ENCODE results near the gene TMEM167A.
A peak's percentile ranks its signal among the peaks of the same experiment; 100 is the strongest.

The TMEM167A gene

DNA sequence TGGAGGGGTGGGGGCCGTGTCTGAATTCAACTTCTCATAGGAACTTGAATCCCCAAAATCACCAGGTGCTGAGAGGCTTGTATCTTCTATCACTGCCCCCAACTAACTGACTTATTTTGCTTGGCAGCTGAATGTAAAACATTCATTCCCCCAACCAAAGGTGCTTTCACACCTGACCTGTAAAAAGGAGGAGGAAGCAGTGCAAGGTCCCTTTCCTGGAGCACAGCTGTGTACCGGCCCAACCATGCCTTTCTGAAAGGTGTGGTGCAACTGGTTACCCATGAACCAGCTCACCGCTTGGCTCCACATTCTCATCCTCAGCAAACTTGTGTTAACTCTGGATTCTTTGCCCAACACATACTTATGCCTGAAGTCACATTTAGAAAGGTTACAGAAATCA is 34.7 kb downstream of the TMEM167A start:
- H3K9me3 ChIP-seq (ENCODE audit: severe bottlenecking) = no peaks in the 10 kb centered on the region
- no peaks in the 10 kb centered on the region for H3K27me3 ChIP-seq (ENCODE audit: insufficient read depth, poor library complexity, severe bottlenecking)
- TF ChIP-seq, protein P1, sequence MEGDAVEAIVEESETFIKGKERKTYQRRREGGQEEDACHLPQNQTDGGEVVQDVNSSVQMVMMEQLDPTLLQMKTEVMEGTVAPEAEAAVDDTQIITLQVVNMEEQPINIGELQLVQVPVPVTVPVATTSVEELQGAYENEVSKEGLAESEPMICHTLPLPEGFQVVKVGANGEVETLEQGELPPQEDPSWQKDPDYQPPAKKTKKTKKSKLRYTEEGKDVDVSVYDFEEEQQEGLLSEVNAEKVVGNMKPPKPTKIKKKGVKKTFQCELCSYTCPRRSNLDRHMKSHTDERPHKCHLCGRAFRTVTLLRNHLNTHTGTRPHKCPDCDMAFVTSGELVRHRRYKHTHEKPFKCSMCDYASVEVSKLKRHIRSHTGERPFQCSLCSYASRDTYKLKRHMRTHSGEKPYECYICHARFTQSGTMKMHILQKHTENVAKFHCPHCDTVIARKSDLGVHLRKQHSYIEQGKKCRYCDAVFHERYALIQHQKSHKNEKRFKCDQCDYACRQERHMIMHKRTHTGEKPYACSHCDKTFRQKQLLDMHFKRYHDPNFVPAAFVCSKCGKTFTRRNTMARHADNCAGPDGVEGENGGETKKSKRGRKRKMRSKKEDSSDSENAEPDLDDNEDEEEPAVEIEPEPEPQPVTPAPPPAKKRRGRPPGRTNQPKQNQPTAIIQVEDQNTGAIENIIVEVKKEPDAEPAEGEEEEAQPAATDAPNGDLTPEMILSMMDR (IDR thresholded peaks at IDR 0.05; ENCODE audit: poor library complexity, severe bottlenecking) = no peak
- ATAC-seq (ENCODE audit: low read depth) (no peak), DNase-seq (ENCODE audit: low spot score) (no peak)
- no peak overlapping the region for H3K4me3 ChIP-seq (ENCODE audit: severe bottlenecking)
- no peak overlapping the region for H3K27ac ChIP-seq (ENCODE audit: poor library complexity, severe bottlenecking)
- no peaks in the 10 kb centered on the region for H3K36me3 ChIP-seq (ENCODE audit: low read depth)
- no peaks in the 10 kb centered on the region for H3K4me1 ChIP-seq (ENCODE audit: insufficient read depth, poor library complexity, severe bottlenecking)

- ATAC-seq (ENCODE audit: low read depth) (no peak), DNase-seq (ENCODE audit: low spot score) (no peak)
- TF ChIP-seq, protein P1 (IDR thresholded peaks at IDR 0.05; ENCODE audit: poor library complexity, severe bottlenecking) = no peak
- H3K4me1 ChIP-seq (ENCODE audit: insufficient read depth, poor library complexity, severe bottlenecking) = no peaks in the 10 kb centered on the region
- H3K27ac ChIP-seq (ENCODE audit: poor library complexity, severe bottlenecking) = no peak overlapping the region
- H3K27me3 ChIP-seq (ENCODE audit: insufficient read depth, poor library complexity, severe bottlenecking) = no peaks in the 10 kb centered on the region
- H3K36me3 ChIP-seq (ENCODE audit: low read depth) = no peaks in the 10 kb centered on the region
- no peak overlapping the region for H3K4me3 ChIP-seq (ENCODE audit: severe bottlenecking)
- H3K9me3 ChIP-seq (ENCODE audit: severe bottlenecking) = no peaks in the 10 kb centered on the region
These were observed 38.3 kb downstream of the TMEM167A start for GRCh38 chr5:83038924-83039323.

DNA sequence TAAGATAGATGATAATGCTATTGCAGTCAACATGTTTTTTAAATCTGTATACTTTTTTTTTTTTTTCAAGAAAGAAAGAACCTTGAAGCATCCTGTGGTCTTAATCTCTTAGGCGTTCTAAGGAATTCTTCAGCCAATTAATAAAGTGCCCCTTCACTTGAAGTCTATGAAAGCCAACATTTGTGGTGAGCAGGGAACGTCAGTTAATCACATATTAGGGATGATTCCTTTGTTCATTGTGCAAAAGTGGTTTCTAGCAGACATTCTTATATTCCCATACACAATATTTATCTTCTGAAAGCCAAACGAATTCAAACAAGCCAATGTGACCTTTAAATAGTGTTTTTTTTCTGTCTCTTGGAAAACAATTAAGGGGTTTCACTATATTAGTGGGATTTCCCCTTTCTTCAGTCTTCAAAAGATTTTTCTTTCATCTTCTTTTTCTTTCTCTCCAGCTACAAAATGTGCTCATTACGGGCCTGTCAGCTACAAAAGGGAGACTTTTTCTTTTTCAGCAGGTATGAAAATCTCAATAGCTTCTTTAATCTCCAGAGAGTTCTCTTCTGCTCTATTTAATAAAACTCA is 40.1 kb downstream of the TMEM167A start:
- no peaks in the 10 kb centered on the region for H3K27me3 ChIP-seq (ENCODE audit: insufficient read depth, poor library complexity, severe bottlenecking)
- TF ChIP-seq, protein P1 (IDR thresholded peaks at IDR 0.05; ENCODE audit: poor library complexity, severe bottlenecking) = no peak
- H3K4me1 ChIP-seq (ENCODE audit: insufficient read depth, poor library complexity, severe bottlenecking) = no peaks in the 10 kb centered on the region
- H3K9me3 ChIP-seq (ENCODE audit: severe bottlenecking) = no peaks in the 10 kb centered on the region
- DNase-seq (ENCODE audit: low spot score) (no peak), ATAC-seq (ENCODE audit: low read depth) (no peak)
- no peak overlapping the region for H3K27ac ChIP-seq (ENCODE audit: poor library complexity, severe bottlenecking)
- H3K4me3 ChIP-seq (ENCODE audit: severe bottlenecking) = no peak overlapping the region
- no peaks in the 10 kb centered on the region for H3K36me3 ChIP-seq (ENCODE audit: low read depth)

DNA sequence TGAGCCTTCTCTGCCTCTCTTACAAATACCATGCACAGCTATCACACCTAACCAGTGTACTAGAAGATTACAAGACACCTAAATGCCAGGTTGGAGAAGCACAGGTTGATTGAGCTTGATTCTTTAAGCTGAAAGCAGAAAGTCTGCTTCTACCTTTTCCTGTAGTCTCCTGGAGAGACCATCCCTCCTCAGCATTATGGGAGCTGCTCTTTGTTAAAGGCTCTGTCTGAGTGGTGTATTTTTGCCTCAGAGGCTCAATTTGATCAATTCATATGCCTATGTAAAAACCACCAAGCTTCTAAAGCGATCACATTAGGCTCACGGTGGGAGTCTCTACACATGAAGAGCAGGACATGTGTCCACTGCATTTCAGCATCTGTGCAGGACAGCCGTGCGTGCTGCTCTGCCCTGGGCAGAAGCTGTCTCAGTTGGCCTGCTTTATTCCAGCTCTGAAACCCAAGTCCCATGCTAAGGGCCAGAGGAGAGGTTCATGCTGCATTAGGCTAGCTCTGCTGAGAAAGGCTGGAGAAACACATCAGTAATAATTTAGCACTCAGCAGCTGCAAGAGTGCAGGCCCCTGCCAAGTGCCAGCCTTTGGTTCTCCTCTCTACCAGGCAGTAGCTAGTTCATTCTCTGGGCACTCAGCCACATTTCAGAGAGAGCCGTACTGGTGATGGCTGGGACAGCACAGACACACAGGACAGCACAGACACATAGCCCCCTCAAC is 41.7 kb downstream of the TMEM167A start:
- Histone ChIP-seq H3K36me3 (ENCODE audit: low read depth) (no peaks in the 10 kb centered on the region), H3K9me3 (ENCODE audit: severe bottlenecking) (no peaks in the 10 kb centered on the region), H3K4me1 (ENCODE audit: insufficient read depth, poor library complexity, severe bottlenecking) (no peaks in the 10 kb centered on the region), H3K27me3 (ENCODE audit: insufficient read depth, poor library complexity, severe bottlenecking) (no peaks in the 10 kb centered on the region), H3K4me3 (ENCODE audit: severe bottlenecking) (no peak overlapping the region), H3K27ac (ENCODE audit: poor library complexity, severe bottlenecking) (no peak overlapping the region)
- TF ChIP-seq, protein P1 (IDR thresholded peaks at IDR 0.05; ENCODE audit: poor library complexity, severe bottlenecking) = no peak
- ATAC-seq (ENCODE audit: low read depth) (peak; percentile 31; the same call in 1 of the 3 replicates), DNase-seq (ENCODE audit: low spot score) (no peak)
